ENCODE measurements around the gene OR2T27. TPM values are rescaled to one million over a fixed set of nuclear protein-coding genes. Genes with fewer than 3 reads are reported as not detected.
"Not testable (repeated sequence)": the region's sequence is repeated elsewhere in the genome, so short reads cannot be mapped to it uniquely, and the experiment has no call there.

OR2T27 gene
- total RNA-seq, 1 donor from 2014 or later = not detected

- H3K4me1 Mint-ChIP-seq; H3K4me3 Mint-ChIP-seq; H3K27ac Mint-ChIP-seq; intact Hi-C loops (cut with micrococcal nuclease); DNase-seq; H3K27me3 Mint-ChIP-seq; H3K36me3 Mint-ChIP-seq (ENCODE audit: low read depth); H3K9me3 Mint-ChIP-seq: not testable (repeated sequence)
Measured at GRCh38 chr1:248663453-248664328, 8.4 kb upstream of the OR2T27 start.

- H3K4me3 Mint-ChIP-seq; H3K9me3 Mint-ChIP-seq; DNase-seq; H3K36me3 Mint-ChIP-seq (ENCODE audit: low read depth); H3K27ac Mint-ChIP-seq; intact Hi-C loops (cut with micrococcal nuclease); H3K27me3 Mint-ChIP-seq; H3K4me1 Mint-ChIP-seq: not testable (repeated sequence)
Measured at GRCh38 chr1:248656797-248657196, 1.5 kb upstream of the OR2T27 start.

GRCh38 chr1:248648770-248649536, 6.4 kb downstream of the OR2T27 start:
- DNase-seq; H3K27me3 Mint-ChIP-seq; intact Hi-C loops (cut with micrococcal nuclease); H3K4me1 Mint-ChIP-seq; H3K9me3 Mint-ChIP-seq; H3K4me3 Mint-ChIP-seq; H3K27ac Mint-ChIP-seq; H3K36me3 Mint-ChIP-seq (ENCODE audit: low read depth): not testable (repeated sequence)

- intact Hi-C loops (cut with micrococcal nuclease); H3K4me1 Mint-ChIP-seq; H3K27ac Mint-ChIP-seq; H3K9me3 Mint-ChIP-seq; H3K27me3 Mint-ChIP-seq; DNase-seq; H3K36me3 Mint-ChIP-seq (ENCODE audit: low read depth); H3K4me3 Mint-ChIP-seq: not testable (repeated sequence)
Measured at GRCh38 chr1:248645178-248645577, 10.2 kb downstream of the OR2T27 start, which contains the start of gene OR2T35. Gene OR2T35 (minus strand): TSS chr1:248645278. CDS start chr1:248639258, 6,020 bp downstream.

GRCh38 chr1:248642971-248643651, 12.2 kb downstream of the OR2T27 start:
- H3K27me3 Mint-ChIP-seq; H3K9me3 Mint-ChIP-seq; H3K27ac Mint-ChIP-seq; intact Hi-C loops (cut with micrococcal nuclease); H3K4me3 Mint-ChIP-seq; H3K4me1 Mint-ChIP-seq; DNase-seq; H3K36me3 Mint-ChIP-seq (ENCODE audit: low read depth): not testable (repeated sequence)

- H3K36me3 Mint-ChIP-seq (ENCODE audit: low read depth); intact Hi-C loops (cut with micrococcal nuclease); H3K27ac Mint-ChIP-seq: not testable (repeated sequence)
Measured at GRCh38 chr1:248641583-248641982, 13.7 kb downstream of the OR2T27 start.

GRCh38 chr1:248640906-248641305, 14.4 kb downstream of the OR2T27 start:
- intact Hi-C loops (cut with micrococcal nuclease); H3K4me1 Mint-ChIP-seq; H3K27ac Mint-ChIP-seq; H3K27me3 Mint-ChIP-seq; DNase-seq; H3K9me3 Mint-ChIP-seq; H3K4me3 Mint-ChIP-seq; H3K36me3 Mint-ChIP-seq (ENCODE audit: low read depth): not testable (repeated sequence)

More at GRCh38 chr1:248641583-248641982, 13.7 kb downstream of the OR2T27 start:
- not testable (repeated sequence) for DNase-seq, H3K9me3 Mint-ChIP-seq, H3K4me3 Mint-ChIP-seq, H3K4me1 Mint-ChIP-seq, H3K27me3 Mint-ChIP-seq

GRCh38 chr1:248639652-248640051, 15.7 kb downstream of the OR2T27 start:
- DNase-seq; H3K4me1 Mint-ChIP-seq; H3K4me3 Mint-ChIP-seq; H3K36me3 Mint-ChIP-seq (ENCODE audit: low read depth); H3K9me3 Mint-ChIP-seq; H3K27me3 Mint-ChIP-seq; H3K27ac Mint-ChIP-seq; intact Hi-C loops (cut with micrococcal nuclease): not testable (repeated sequence)

- H3K36me3 Mint-ChIP-seq (ENCODE audit: low read depth); H3K4me1 Mint-ChIP-seq; DNase-seq; H3K27me3 Mint-ChIP-seq; H3K4me3 Mint-ChIP-seq; intact Hi-C loops (cut with micrococcal nuclease); H3K27ac Mint-ChIP-seq; H3K9me3 Mint-ChIP-seq: not testable (repeated sequence)
Measured at GRCh38 chr1:248636612-248637011, 18.7 kb downstream of the OR2T27 start.

- H3K36me3 Mint-ChIP-seq (ENCODE audit: low read depth); H3K4me1 Mint-ChIP-seq; H3K4me3 Mint-ChIP-seq; H3K27ac Mint-ChIP-seq; DNase-seq; H3K27me3 Mint-ChIP-seq; H3K9me3 Mint-ChIP-seq; intact Hi-C loops (cut with micrococcal nuclease): not testable (repeated sequence)
Measured at GRCh38 chr1:248634991-248635390, 20.3 kb downstream of the OR2T27 start, which contains the start of gene OR2T11. Gene OR2T11 (minus strand): TSS chr1:248635091. CDS start chr1:248627128, 7,963 bp downstream.

- intact Hi-C loops (cut with micrococcal nuclease) = no loop called here
- no peak for DNase-seq
- H3K36me3 Mint-ChIP-seq (ENCODE audit: low read depth) = no peaks in the 10 kb centered on the region
- no peaks in the 10 kb centered on the region for H3K9me3 Mint-ChIP-seq
- H3K27ac Mint-ChIP-seq = no peak overlapping the region
- no peak overlapping the region for H3K4me3 Mint-ChIP-seq
- no peaks in the 10 kb centered on the region for H3K4me1 Mint-ChIP-seq
- H3K27me3 Mint-ChIP-seq = no peaks in the 10 kb centered on the region
Measured at GRCh38 chr1:248631354-248632008, 23.8 kb downstream of the OR2T27 start.

- Mint-ChIP-seq H3K9me3 (no peaks in the 10 kb centered on the region), H3K4me3 (no peak overlapping the region), H3K36me3 (ENCODE audit: low read depth) (no peaks in the 10 kb centered on the region), H3K27ac (no peak overlapping the region), H3K27me3 (no peaks in the 10 kb centered on the region), H3K4me1 (no peaks in the 10 kb centered on the region)
- DNase-seq = no peak
- intact Hi-C loops (cut with micrococcal nuclease) = no loop called here
Measured at GRCh38 chr1:248630551-248630950, 24.8 kb downstream of the OR2T27 start.

GRCh38 chr1:248627971-248628844, 27.1 kb downstream of the OR2T27 start:
- no peak overlapping the region for H3K4me3 Mint-ChIP-seq
- no peaks in the 10 kb centered on the region for H3K27me3 Mint-ChIP-seq
- no peaks in the 10 kb centered on the region for H3K36me3 Mint-ChIP-seq (ENCODE audit: low read depth)
- H3K27ac Mint-ChIP-seq = no peak overlapping the region
- no peak for DNase-seq
- intact Hi-C loops (cut with micrococcal nuclease) = no loop called here
- no peaks in the 10 kb centered on the region for H3K9me3 Mint-ChIP-seq
- no peaks in the 10 kb centered on the region for H3K4me1 Mint-ChIP-seq

Measured in activated CD4-positive, alpha-beta T cell treated with anti-CD3 and anti-CD28 coated beads, Interleukin-2, amount 10 ng/mL, durations not matched to agents 24 days and 14 days (primary cell).